Endothelial cell (in vitro differentiated cells): ENCODE results near the gene KRTAP4-11. TPM values are rescaled to one million over a fixed set of nuclear protein-coding genes. Genes with fewer than 3 reads are reported as not detected.
"Not testable (repeated sequence)": the region's sequence is repeated elsewhere in the genome, so short reads cannot be mapped to it uniquely, and the experiment has no call there.

Experiments used
- DNase-seq: peaks from one replicate; pipeline ENCODE4 v3.0.0; 2021; ENCODE audit warnings: low spot score
- H3K27ac Mint-ChIP-seq: one replicate; pipeline ENCODE4 v1.8.0; 2021; ENCODE audit warnings: mixed read lengths, inconsistent platforms; ENCODE audit not compliant: unreplicated experiment
- H3K27me3 Mint-ChIP-seq: one replicate; pipeline ENCODE4 v1.8.0; 2021; ENCODE audit warnings: mild to moderate bottlenecking, moderate library complexity, mixed read lengths, inconsistent platforms; ENCODE audit not compliant: unreplicated experiment
- H3K36me3 Mint-ChIP-seq: one replicate; pipeline ENCODE4 v1.8.0; 2021; ENCODE audit warnings: mild to moderate bottlenecking, low read depth, mixed read lengths, inconsistent platforms; ENCODE audit not compliant: unreplicated experiment
- H3K4me1 Mint-ChIP-seq: one replicate; pipeline ENCODE4 v1.8.0; 2021; ENCODE audit warnings: mild to moderate bottlenecking, mixed read lengths, inconsistent platforms; ENCODE audit not compliant: unreplicated experiment
- H3K4me3 Mint-ChIP-seq: one replicate; pipeline ENCODE4 v1.8.0; 2021; ENCODE audit warnings: mild to moderate bottlenecking, mixed read lengths, inconsistent platforms; ENCODE audit not compliant: unreplicated experiment
- H3K9me3 Mint-ChIP-seq: one replicate; pipeline ENCODE4 v1.8.0; 2021; ENCODE audit warnings: mixed read lengths, inconsistent platforms; ENCODE audit not compliant: unreplicated experiment
- total RNA-seq: library from RNA; stranded (reverse); fragmentation: NEBNext Ultra II Directional; extraction: Animal tissue kit (Norgen Biotek cat#: 25700); gene quantifications from one replicate; pipeline ENCODE4 v1.2.1, GENCODE V29; 2021; ENCODE audit not compliant: unreplicated experiment
- TF ChIP-seq, protein P1 (sequence below): fragments of 200-600 bp; sonication (generic); IDR thresholded peaks from one replicate; pipeline ENCODE4 v1.5.0; 2021; ENCODE audit warnings: antibody characterized with exemption; ENCODE audit not compliant: unreplicated experiment

KRTAP4-11 gene
- total RNA-seq, 1 donor from 2014 or later = not detected

DNA sequence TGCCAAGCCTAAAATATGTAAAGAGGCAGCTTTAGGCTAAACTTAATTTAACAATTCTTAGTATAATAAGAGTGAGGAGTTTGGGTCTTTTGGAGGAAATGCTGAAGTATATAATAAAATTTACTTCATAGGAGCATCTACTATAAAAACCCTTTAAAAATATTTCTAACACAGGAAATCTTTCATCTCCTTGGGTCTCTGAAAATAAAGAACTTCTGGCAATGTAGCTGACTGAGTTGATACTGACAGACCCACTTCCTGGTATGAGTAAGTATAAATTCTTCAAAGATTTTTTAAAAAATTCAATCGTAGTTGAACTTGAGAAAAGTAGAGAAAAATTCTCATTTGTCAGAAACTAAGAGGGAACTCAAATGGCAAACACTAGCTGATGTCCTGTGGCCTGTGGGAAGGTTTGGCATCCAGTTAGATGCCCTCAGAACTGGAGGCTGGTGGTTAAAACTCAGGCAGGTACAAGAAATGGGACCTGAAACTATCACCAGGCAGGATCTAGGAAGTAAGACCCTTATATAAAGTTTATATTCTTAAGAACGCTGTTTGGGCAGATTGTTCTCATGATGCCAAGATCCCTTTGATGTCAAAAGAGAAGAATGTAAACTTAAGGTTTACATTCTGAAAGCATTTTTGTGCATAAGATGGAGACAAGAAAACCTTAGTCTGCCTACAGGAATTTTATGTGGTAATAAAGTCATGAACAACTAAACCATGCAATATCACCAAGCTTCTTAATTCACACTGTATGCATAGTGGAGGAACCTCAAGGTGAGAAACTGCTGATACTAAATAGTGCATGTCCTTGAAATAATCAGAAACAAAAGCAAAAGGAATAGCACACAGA is 15.9 kb upstream of the KRTAP4-11 start:
- Mint-ChIP-seq H3K4me3 (no peak overlapping the region), H3K9me3 (no peaks in the 10 kb centered on the region), H3K27ac (no peak overlapping the region)

DNA sequence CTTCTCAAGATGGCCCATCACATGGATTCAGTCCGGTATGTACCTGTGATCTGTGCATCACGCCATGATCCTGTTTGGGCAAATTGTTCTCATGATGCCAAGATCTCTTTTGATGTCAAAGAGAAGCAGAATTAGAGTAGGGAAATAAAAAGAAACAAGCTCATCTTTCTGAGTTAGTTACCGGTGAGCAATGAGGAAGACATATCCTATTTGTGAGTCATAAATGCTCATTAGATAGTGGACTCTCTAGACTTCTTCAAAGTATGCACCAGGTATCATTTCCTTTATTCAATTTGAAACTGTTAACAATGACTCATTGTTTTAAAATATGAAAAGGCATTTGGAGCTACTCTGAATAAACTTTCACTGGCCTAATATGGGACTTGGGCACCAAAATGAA is 13.8 kb upstream of the KRTAP4-11 start:
- Mint-ChIP-seq H3K27me3 (no peaks in the 10 kb centered on the region), H3K9me3 (no peaks in the 10 kb centered on the region), H3K36me3 (no peaks in the 10 kb centered on the region), H3K4me3 (no peak overlapping the region), H3K27ac (no peak overlapping the region), H3K4me1 (no peaks in the 10 kb centered on the region)
- TF ChIP-seq, protein P1, sequence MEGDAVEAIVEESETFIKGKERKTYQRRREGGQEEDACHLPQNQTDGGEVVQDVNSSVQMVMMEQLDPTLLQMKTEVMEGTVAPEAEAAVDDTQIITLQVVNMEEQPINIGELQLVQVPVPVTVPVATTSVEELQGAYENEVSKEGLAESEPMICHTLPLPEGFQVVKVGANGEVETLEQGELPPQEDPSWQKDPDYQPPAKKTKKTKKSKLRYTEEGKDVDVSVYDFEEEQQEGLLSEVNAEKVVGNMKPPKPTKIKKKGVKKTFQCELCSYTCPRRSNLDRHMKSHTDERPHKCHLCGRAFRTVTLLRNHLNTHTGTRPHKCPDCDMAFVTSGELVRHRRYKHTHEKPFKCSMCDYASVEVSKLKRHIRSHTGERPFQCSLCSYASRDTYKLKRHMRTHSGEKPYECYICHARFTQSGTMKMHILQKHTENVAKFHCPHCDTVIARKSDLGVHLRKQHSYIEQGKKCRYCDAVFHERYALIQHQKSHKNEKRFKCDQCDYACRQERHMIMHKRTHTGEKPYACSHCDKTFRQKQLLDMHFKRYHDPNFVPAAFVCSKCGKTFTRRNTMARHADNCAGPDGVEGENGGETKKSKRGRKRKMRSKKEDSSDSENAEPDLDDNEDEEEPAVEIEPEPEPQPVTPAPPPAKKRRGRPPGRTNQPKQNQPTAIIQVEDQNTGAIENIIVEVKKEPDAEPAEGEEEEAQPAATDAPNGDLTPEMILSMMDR = no peak
- DNase-seq = no peak

More for the DNA sequence above, 15.9 kb upstream of the KRTAP4-11 start:
- Mint-ChIP-seq H3K4me1 (no peaks in the 10 kb centered on the region), H3K36me3 (no peaks in the 10 kb centered on the region), H3K27me3 (no peaks in the 10 kb centered on the region)
- TF ChIP-seq, protein P1 = no peak
- no peak for DNase-seq

DNA sequence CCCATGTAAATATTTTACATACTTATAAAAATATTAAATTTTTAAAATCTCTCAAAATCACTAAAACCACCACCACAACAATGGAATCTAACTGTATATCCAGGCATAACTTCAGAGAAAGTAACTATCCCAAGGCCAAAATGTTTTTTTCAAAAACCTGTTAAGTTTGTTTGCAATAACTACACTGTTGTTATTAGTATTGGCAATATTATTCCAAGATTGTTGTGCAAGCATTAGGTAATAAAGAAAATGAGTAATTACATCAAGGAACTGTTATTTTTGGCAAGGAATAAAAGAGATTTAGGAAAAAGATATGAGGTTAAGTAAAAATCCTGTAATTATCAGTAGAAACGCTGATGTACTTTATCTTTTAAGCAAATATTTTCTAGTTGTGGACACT is 9.2 kb upstream of the KRTAP4-11 start:
- DNase-seq = no peak
- Mint-ChIP-seq H3K9me3 (no peaks in the 10 kb centered on the region), H3K4me1 (no peaks in the 10 kb centered on the region), H3K4me3 (no peak overlapping the region), H3K27me3 (no peaks in the 10 kb centered on the region), H3K27ac (no peak overlapping the region), H3K36me3 (no peaks in the 10 kb centered on the region)
- TF ChIP-seq, protein P1 = no peak

DNA sequence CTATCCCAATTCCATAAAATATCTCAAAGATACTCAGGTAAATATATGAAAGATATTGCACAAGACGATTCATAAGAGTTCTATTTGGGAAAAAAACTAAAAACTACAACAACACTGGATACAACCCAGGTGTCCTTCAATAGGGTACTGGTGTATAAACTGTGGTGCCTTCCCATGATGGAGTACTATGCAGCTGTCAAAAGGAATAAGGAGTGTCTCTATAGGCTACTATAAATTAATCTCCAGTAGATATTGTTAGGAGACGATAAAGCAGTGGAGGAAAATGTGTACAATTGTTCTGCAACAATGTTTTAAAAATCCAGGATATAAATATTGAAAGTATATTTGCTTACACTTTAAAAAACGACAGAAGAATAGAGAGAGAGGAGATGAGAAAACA is 8.2 kb upstream of the KRTAP4-11 start:
- DNase-seq = no peak
- TF ChIP-seq, protein P1 = no peak
- Mint-ChIP-seq H3K27ac (no peak overlapping the region), H3K4me3 (no peak overlapping the region), H3K4me1 (no peaks in the 10 kb centered on the region), H3K9me3 (no peaks in the 10 kb centered on the region), H3K36me3 (no peaks in the 10 kb centered on the region), H3K27me3 (no peaks in the 10 kb centered on the region)

DNA sequence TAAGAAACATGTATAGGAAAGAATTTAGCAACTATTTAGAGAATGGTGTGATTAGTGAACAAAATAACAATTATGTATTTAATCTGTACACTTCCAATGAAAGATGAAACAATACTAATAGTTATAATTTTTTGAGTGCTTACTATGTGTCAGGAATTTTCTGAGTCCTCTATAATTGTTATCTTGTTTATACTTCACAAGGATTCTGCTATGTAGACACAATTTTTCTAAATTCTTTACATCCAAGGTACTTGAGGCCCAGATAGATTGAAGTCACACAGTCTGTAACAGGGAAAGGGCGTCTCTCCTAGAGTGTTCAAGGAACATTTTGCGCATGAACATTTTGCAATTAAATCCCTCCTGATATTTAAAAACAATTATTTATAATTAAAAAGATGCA is 6.9 kb upstream of the KRTAP4-11 start:
- H3K27ac Mint-ChIP-seq = no peak overlapping the region
- peaks cover 4% of the 10 kb centered on the region for H3K4me1 Mint-ChIP-seq
- H3K36me3 Mint-ChIP-seq = no peaks in the 10 kb centered on the region
- DNase-seq = no peak
- no peak overlapping the region for H3K4me3 Mint-ChIP-seq
- TF ChIP-seq, protein P1 = no peak
- H3K27me3 Mint-ChIP-seq = no peaks in the 10 kb centered on the region
- H3K9me3 Mint-ChIP-seq = no peaks in the 10 kb centered on the region

DNA sequence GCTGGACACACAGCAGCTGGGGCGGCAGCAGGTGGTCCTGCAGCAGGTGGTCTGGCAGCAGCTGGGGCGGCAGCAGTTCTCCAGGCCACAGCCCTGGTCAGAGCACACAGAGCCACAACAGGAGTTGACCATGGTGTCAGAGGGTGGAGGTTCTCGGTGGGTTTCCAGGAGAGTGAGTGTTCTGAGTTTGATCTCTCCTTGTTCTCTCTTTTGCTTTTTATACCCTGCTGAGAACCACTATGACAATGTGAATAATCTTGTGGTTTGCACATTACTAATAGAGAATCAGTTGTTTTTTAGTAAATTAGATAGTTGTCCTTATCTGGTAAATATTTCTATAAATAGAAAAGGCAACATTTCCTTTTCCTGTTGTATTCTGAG is 5.8 kb upstream of the KRTAP4-11 start, which contains the start of gene KRTAP4-12:
TSS of gene KRTAP4-12 (minus strand) at position 192 of the 381 bp plus-strand sequence. CDS start at position 132, 60 bp downstream.
- DNase-seq, H3K4me3 Mint-ChIP-seq, H3K4me1 Mint-ChIP-seq, H3K9me3 Mint-ChIP-seq, H3K27ac Mint-ChIP-seq, H3K27me3 Mint-ChIP-seq, H3K36me3 Mint-ChIP-seq: not testable (repeated sequence)

DNA sequence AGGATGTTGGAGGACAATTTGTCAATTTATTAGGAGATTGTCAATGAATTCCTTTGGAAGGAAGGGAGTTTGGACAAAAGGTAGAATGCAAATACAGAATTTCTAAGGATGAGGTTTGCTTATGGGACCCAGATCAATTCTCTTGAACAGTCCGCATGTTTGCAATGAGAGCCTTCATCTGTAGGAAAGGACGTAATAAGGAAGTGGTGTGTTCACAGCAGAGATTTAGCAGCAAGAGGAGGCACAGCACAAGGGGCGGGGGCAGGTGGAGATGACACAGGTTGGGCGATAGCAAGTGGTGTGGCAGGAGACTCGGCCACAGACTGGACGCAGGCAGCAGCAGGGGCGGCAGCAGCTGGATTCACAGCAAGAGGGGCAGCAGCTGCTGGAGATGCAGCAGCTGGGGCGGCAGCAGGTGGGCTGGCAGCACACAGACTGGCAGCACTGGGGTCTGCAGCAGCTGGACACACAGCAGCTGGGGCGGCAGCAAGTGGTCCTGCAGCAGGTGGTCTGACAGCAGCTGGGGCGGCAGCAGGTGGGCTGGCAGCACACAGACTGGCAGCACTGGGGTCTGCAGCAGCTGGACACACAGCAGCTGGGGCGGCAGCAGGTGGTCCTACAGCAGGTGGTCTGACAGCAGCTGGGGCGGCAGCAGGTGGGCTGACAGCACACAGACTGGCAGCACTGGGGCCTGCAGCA is 5.3 kb upstream of the KRTAP4-11 start:
- not testable (repeated sequence) for H3K9me3 Mint-ChIP-seq, H3K27me3 Mint-ChIP-seq, H3K4me3 Mint-ChIP-seq, H3K27ac Mint-ChIP-seq, DNase-seq, H3K36me3 Mint-ChIP-seq, H3K4me1 Mint-ChIP-seq
